HK-2 (cell line): Measurements from ENCODE around the gene TACC2.

Experiments used
- DNase-seq: peaks from one replicate; pipeline ENCODE4 v3.0.0-alpha.2; 2018; ENCODE audit not compliant: unreplicated experiment

The TACC2 gene

DNA sequence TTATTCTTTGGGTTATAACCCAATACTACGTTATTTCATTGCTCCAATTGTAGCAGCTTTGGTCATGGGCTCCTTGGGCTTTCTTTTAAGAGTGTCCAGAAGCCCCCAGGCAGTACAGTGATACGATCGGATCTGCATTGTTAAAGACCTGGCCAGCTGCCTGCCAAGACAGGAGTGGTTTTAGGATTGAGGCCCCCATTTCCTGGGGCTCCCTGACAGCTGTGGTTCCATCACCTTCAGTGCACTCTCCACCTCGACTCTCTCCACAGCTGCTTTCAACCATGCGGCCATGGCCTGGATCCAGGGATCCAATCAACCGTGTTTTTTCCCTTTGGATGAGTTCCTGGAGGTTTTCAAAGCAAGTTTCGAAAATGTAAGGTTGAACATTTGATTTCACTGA lies 158.7 kb downstream of the TACC2 start:
- DNase-seq: no peak

DNA sequence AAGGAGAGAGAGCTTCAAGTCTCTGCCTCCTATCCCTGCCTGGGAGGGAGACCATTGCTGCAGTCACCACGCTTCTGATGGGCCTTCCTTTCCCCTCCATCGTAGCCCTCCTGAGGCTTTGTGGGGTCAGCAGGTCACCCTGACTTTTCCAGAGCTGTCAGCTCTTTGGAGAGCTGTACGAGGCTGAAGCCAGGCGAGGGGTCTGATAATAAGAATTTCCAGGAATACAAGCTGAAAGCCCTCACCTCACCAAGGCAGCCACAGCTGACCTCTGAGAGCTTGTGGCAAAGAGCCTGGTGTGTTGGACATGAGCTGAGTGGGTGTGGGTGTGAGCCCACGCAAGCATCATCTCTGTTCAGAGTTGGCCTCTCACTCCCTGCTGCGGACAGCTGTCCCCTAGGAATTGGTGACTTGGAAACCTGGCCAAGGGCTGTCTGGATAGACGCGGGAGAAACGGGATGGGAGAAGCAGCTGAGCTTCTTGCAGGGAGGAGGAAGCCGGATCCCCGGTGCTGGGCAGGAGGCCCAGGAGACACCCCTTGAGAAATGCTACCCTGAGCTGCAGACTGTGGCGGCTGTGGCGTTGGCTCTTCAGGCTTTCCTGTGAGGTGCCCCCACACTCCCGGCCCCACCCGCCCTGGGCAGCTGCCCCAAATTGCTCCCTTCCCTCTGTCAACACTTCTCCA lies 160.1 kb downstream of the TACC2 start:
- no peak for DNase-seq

DNA sequence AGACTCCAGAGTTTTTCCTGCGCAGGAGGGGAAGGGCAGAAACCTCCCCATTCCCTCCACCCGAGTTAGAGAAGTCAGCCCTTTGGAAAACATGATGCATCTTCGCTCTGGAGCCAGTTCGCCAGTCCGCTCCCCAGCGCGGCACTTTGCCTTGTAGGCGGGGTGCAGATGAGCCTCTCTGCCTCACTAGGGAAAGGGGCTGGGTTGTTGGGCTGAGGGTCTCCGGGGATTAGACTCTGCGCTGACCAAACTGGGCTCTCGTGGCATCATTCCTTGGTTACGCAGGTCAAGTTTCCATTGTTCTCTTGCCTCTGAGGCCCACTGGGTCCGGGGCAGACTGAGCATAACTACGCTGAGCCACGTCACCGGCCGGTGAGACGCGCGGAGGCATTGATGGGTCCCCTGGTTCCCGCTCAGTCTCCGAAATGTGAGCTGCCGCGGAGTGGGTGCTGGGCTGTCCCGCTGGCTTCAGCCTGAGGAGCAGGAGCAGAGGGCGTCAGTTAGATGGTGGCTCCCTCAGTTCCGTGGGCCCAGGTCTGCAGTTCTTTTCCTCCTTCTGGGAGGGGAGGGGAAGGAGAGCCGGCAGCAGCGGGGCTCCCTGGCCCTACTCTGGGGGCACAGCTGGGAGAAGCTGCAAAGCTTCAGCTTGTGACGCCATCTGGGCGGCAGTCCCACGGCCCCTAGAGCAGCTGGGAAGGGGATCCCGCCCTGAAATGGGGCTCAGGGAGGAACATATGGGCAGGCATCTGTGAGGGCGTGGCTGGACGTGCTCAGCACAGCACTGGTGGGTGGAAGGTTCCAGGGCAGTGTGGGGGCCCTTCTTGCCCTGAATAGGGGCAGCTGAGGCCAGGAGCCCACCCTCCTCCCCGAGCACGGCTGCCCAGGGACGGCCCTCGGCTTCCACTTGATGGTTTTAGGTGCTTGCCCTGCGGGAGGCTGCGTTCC lies 160.9 kb downstream of the TACC2 start:
- DNase-seq: no peak

DNA sequence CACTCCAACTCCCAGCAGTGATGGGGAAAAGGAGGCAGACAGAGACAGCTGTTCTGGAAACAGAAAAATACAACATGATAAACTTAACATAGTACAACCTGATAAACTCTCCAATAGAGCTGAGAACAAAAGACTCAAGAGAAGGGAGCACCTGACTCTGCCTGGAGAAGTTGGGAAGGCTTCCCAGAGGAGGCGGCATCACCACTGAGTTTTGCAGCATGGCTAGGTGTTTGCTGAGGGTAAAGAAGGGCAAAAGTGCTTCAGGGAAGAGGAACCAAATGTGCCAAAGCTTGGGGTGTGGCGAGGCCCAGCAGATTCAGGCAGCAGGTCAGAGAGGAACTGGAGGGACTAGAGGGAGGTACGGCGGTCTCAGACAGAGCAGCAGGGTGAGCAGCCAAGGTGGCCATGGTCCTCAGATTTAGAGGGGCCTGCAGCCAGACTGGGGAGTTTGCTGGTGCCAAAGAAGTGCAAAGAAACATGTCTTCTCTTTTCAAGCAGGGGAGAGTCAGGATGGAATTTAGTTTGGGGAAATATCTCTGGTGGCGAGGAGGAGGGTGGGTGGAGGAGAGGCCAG lies 162.2 kb downstream of the TACC2 start:
- DNase-seq: no peak

DNA sequence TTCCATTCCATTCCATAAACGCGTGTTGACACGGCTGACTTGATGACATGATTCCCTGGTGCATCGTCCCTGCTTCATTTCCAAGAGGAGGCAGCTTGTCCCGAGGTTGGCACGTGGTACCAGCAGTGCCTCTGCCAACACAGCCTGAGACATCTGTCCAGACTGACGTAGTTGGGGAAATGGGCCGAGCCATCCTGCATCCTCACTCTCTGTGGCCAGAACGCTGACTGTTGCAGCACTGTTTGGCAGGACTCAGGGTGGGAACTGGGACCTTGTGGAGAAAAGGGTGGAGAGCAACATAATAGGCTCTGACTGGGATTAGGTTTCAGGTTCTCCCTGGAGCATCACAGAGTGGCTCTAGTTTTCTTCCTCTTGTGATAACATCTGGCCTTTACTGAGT lies 163.6 kb downstream of the TACC2 start:
- no peak for DNase-seq

DNA sequence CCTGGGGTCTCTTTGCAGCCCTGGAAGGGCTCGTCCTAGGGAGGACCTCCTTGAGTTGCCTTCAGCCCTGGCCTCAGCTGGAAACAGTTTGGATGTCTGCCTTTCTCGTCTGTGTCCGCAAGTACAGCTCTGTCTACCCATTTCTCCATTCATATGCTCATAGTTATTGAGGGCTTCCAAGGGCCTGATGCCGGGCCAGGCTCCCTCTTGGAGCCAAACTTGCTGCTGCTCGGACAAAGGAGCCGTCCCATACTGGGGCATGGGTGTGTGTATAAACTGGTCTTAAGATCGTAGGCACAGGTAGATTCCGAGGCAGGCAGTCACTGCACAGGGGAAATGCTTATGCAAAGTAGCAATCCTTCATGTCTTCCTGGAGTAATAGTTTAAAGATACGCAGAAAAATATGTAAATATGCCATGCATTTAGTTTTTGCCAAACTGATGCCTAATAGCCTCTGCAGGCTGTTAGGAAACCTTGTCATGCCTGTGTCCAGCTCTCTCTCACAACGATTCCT lies 165.1 kb downstream of the TACC2 start:
- no peak for DNase-seq

DNA sequence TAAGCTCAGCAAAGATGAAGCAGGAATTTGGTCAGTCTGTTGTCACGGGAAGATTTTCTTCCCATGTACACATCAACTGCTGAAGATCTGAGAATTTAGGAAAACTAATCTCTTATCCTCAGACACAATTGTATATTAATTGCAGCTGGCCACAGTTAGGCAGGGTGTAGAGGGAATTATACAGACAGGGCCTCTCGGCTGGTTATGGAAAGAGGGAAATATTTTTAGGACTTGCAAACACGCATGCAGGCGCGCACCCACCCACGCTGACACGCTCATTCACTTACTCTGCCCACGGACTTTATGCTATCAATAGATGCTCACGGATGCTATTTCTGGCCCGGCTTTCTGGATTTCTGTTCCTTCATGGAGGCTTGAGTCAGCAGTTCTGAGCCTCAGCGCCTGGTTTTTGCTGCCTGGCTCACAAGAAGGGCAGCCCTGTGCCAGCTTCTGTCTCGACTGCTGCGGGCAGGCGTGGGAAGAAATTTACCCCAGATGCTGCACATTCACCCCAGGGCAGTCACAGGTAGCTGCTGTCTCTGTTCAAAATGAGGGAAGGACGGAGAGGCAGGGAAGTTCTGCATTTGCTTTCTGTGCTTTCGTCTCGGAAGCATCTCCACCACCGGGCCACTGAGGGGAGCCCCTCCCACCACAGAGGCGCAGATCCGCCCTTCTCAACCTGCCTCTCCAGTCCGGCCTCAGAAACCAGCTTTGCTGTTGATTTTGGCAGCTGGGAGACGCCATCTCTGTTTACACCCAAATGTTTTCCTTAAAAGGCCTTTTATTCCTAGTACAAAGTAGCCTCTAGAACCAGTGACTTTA lies 165.8 kb downstream of the TACC2 start:
- no peak for DNase-seq

DNA sequence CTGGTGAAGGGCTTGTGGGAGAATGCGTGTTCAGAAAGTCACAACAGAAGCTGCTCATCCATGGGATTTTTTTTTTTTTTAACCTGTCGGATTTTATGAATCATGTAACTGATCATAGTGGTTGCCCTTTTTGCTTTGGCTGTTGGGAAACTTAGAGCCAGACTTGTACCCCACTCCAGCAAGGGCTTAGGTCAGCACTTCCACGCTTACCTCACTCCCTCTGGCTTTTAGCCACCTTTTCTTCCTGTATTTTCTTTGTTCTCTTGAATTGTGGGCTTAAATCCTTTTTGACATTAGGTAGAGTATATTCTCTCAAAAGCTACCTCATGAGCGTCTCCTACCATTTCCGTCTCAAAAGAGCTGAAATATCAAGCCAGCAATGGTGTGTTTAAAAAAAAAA lies 168.5 kb downstream of the TACC2 start:
- DNase-seq: no peak

DNA sequence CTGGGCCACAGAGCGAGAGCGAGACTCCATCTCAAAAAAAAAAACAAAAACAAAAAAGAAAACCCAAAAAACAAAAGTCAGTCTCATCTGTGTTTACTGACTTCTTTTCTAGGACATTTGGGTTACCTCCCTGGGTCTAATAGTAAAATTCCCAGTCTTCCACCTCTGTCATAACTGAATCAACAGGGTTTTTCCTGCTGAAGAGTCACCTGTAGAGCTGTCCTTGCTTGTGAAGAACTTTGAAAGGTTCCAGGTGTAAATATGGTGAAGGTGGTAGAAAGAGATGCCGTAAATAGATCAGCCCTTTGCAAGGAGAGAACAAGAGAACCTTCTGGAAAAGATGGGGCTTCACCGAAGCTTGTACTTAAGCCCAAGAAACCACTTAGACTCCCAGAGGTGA lies 169.4 kb downstream of the TACC2 start:
- no peak for DNase-seq

DNA sequence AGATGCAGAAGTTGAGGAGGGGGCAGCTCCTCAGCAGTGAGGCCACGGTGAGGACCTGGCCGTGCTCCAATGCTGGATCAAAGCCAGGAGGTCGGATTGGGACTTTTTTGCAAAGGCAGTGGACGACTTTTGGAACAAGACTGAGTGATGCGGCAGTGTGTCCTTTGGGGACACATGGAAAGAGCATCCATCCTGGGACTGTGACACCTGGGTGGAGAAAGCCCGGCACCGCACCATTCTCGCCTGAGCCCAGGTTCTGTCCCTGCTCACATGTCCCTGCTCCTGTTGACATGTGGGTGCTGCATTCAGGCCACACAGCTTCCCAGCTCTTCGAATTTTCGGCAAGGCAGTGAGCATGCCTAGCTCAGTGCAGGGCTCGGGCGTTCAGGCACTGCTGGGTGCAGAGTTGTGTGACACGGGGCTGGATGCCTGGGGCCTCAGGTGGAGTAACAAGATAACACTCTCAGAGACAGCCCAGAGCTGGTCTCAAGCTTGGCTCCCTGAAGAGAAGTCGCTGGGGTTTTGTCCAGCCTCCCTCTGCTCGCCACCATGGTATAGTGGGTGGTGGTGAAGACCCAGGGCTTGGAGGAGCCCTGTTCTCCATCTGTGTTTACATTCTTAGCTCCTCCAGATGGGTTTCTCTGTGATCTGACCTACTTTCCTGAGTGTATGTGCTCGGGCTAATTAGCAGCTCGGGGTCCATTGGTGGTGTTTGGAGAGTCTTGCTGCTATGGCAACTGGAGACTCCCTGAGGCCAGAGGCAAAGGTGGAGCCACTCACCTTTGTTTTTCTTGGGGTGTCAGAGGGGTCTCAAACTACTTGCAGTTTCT lies 170.4 kb downstream of the TACC2 start:
- no peak for DNase-seq

DNA sequence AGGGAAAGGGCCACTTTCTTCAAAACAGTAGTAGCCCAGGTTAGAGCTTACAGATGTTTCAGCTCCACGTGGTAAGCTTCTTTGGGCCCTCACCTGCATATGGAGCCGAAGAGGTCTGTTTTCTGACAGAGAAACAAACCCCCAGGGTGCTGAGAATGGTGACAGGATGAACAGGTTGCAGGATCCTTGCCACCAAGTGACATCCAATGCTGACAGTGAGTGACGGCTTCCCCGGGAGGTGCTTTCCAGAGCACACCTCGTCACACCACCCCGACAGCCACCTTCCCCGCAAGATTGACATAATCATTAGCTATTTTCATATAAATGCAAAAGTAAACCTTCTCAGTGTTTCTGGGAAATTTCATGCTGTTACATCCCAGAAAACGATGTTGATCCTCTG lies 172.8 kb downstream of the TACC2 start:
- no peak for DNase-seq

DNA sequence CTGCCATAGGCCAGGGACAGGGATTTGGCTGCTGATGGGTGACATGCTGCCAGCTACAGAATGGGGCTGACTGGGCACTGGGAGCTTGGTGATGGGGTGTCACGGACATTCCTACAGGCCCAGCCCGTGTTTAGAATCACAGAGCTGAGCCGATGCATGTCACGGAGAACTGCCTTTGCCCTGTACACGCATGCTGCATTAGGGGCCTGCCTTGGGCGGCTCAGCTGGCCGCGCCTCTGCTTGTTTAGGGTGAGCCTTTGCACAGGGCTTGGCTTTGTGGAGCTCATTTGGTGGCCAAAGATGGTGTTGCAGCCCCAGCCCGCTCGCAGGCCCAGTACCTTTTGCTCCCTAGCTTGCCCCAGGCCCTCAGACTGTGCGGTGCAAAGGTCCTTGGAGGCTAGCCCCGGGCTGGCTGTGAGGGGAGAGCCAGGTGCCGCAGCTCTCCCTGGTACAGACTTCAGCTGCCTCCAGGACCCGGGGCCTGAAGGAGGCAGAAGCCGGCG lies 173.8 kb downstream of the TACC2 start:
- no peak for DNase-seq

DNA sequence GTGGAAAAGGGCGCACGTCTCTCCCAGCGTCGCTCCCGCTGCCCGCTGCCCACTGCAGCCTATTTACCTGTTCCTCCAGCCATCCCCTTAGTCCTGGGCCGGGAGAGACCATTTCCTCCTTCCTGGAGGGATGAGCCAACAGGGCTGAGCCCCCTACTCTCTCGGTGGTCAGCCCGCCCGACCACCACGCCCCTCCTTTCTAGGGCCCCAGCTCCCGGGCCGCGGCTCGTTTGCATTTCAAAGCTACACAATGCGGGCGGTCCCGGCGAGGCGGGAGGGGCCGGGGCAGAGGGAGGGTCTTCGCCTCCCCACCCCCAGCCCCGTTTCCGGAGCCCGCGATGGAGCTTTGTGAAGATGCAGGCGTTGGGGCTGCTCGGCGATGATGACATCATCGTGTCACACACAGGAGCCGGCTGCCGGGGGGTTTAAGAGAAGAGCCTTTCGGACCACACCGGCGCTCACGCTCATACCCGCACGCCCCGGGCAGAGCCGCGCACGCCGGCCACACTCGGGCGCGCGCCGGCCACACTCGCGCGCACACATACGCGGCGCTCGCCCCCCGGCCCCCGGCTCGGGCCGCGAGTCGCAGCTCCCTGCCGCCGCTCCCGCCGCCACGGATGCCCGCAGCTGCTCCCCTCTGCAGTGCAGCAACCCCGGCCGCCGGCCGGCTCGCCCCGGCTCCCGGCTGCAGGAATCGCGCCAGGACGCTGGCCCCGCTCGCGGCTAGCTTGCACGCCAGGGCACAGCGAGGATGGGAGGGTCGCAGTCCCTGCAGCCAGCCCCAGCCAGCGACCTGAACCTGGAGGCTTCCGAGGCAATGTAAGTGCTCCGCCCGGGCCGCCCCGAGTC lies 174.4 kb downstream of the TACC2 start:
- DNase-seq: no peak

DNA sequence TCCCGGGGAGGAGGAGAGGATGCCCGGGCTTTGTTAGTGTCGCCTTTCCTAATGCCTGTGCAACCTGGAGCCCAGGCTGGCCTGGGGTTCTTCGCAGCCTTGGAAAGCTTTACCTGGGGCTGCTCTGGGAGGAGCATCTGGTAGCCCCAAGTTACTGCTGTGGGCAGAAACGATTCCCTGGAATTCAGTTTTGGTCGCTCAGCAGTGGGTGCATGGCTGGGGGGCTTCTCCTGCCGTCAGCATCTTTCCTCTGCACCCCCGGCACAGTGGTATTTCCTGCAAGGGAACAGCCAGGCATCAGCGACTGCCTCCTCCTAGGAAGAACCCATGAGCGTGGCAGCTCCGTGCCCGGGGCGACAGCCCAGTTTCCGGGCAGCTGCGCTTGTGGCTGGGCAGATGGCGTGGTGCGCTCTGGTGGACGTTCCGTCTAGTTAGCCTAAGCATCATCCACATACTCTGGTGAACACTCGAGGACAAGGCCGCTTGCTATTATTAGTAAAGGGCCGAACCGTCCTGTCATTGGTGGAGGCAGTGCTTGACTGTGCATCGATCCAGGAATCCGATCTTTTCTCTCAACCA lies 175.1 kb downstream of the TACC2 start:
- DNase-seq: no peak

DNA sequence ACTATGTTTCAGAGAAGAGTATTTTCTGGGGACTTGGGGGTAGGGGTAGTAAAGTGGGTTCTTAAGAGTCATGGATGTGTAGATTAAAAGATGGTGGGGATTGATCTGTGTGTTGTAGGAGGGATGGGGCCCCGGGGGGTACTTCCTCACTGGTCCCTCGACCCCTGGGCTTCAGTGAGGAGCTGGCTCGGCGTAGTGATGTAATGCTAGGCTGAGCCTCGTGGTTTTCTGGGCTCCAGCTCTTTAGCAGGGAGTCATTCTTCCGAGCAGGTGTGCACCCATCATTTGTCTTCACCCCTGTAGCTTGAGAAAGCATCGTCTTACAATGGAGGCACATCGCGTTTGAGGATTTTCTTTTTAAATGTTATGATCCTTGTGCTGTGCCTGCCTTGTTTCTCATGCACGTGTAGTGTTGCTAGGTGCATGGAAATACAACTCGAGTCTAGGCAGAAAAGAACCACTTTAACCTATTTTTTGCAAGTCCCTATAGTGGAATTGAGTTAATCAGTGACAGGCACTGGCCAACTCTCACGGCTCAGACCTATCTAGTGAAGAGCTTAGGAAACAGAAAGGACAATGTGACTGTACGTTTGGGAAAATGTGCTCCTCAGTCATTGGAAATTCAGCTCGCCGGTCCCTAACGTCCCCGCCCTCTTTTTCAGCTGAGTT lies 176.0 kb downstream of the TACC2 start:
- peak; percentile 63 for DNase-seq

DNA sequence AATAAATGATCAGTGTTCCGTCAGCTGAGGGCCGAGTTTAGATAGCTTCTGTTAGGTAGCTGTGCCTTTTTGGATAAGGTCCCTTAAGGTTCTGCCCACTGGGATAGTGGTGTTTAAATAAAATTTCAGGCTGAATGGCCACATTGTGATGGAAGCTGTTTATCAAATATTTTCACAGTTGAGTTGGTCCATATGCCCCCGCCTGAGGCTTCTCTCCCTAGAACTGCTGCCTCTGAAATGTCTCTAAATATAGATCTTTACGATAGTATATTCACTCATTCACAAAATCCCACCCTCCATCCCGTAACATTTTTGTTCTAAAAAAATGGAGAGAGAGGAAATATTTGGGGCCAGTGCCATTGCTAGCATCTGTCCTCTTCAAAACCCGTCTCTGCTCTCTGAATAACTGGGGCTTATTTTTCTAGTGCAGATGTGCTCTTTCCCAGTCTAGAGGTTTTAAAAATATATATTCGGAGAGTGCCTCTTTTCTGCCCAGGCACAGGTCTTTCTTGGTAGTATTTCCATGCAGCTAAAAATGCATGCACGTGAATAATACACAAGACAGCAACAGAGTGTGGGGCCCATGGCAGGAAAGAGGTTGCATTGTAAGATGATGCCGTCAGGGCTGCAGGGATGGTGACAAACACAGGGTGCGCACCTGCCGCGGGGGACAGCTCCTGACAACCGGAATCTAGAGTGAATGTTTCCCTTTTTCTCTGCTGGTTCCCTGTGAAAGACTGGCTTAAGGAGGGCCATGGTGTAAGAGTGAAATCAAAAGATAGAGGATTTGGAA lies 176.7 kb downstream of the TACC2 start:
- no peak for DNase-seq

DNA sequence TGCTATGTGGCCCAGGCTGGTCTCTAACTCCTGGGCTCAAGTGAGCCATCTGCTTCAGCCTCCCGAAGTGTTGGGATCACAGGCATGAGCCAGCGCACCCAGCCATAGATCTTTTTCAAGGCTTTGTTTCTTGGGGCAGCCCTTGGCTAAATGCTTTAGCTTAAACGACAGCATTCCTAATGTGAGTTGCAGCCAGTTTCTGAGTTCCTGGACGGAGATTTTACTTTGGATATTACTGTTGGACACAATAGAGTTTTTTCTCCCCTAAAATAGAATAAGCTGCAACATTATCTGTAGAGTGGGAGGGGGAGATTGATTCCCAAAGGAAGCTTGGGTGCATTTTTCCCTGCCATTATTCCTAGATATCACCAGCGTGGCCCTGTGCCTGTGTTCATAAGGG lies 179.1 kb downstream of the TACC2 start:
- DNase-seq: no peak
